ENCODE results near the gene LYZL1. TPM values are rescaled to one million over a fixed set of nuclear protein-coding genes. Genes with fewer than 3 reads are reported as not detected.

The LYZL1 gene
- total RNA-seq, 1 experiment from 2014 or later, result not detected

DNA sequence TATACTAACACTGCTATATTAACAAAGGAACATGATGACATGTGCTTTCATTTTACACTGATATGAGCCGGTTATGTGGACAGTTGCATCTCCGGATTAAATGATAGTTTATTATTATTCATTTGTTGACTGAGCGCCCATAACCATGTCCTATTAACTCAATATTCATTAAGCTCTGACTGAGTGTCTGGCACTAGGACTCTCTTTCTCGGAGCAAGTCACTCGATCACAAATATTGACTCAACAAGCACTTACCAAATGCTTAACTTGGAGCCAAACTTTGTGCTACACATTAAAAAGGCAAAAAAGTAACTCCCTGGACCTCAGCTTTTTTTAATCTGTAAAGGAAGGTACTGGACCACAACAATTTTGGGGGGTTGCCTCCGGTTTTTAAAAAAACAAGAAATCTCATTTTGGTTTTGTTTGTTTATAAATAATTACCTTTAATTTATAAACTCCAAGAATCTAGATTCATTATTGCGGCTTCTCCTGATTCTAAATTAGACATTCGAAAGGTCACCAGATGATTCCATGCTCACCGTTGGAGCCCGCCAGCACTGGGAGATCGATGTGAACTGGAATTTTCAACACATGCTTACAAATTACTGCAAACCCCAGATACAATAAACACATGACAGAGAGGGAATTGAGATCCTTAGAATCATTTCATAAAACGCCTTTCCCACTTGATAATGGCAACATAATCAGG, 8.9 kb upstream of the LYZL1 start:
- CTCF ChIA-PET, result no interaction called here
- Histone ChIP-seq H3K4me2 (no peak overlapping the region), H3K4me1 (replicated peaks; ENCODE audit: insufficient read depth) (no peaks in the 10 kb centered on the region), H3F3A (ENCODE audit: insufficient read depth, low read depth) (no peaks in the 10 kb centered on the region), H3K27me3 (ENCODE audit: insufficient read depth, low read depth) (peaks cover 7% of the 10 kb centered on the region; the same call in 1 of the 2 replicates), H3K36me3 (ENCODE audit: low read depth) (no peaks in the 10 kb centered on the region), H3K79me2 (ENCODE audit: low read depth) (no peaks in the 10 kb centered on the region), H4K20me1 (ENCODE audit: insufficient read depth) (no peaks in the 10 kb centered on the region), H2AFZ (no peak overlapping the region), H3K27ac (no peak overlapping the region), H3K4me3 (no peak overlapping the region), H3K9me3 (ENCODE audit: insufficient read depth, low read depth) (no peaks in the 10 kb centered on the region), H3K9me2 (ENCODE audit: insufficient read depth) (no peaks in the 10 kb centered on the region)
- no TSS peak for BruUV-seq (replicated peaks)
- intact Hi-C loops (cut with micrococcal nuclease; ENCODE audit: unreplicated experiment), result no loop called here
- POLR2A ChIA-PET (ENCODE audit: unreplicated experiment), result no interaction called here
- TF ChIP-seq EZH2 (IDR thresholded peaks at IDR 0.05; ENCODE audit: low read depth), result no peak
- TF ChIP-seq, protein P1, sequence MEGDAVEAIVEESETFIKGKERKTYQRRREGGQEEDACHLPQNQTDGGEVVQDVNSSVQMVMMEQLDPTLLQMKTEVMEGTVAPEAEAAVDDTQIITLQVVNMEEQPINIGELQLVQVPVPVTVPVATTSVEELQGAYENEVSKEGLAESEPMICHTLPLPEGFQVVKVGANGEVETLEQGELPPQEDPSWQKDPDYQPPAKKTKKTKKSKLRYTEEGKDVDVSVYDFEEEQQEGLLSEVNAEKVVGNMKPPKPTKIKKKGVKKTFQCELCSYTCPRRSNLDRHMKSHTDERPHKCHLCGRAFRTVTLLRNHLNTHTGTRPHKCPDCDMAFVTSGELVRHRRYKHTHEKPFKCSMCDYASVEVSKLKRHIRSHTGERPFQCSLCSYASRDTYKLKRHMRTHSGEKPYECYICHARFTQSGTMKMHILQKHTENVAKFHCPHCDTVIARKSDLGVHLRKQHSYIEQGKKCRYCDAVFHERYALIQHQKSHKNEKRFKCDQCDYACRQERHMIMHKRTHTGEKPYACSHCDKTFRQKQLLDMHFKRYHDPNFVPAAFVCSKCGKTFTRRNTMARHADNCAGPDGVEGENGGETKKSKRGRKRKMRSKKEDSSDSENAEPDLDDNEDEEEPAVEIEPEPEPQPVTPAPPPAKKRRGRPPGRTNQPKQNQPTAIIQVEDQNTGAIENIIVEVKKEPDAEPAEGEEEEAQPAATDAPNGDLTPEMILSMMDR (conservative IDR thresholded peaks at IDR 0.05), result no peak
- no peak for DNase-seq

DNA sequence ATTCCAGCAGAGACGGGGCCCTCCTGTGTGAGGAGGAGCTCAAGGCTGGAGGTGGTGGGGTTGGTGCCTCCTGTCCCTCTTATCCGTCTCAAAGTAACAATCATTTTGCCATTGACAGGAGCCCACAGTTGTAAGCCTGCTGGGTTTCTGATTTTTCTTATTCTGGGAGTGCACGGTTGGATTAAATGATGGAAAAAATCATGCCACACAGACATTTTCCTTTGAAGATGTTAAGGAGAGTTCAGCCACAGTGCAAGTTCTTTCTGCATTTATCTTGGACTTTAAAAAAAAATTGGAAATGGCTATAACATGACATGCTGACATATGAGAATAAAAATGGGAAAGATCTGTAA, 8.4 kb upstream of the LYZL1 start:
- H3K79me2 ChIP-seq (ENCODE audit: low read depth), result no peaks in the 10 kb centered on the region
- H4K20me1 ChIP-seq (ENCODE audit: insufficient read depth), result no peaks in the 10 kb centered on the region
- DNase-seq, result no peak
- intact Hi-C loops (cut with micrococcal nuclease; ENCODE audit: unreplicated experiment), result no loop called here
- no peaks in the 10 kb centered on the region for H3K9me3 ChIP-seq (ENCODE audit: insufficient read depth, low read depth)
- POLR2A ChIA-PET (ENCODE audit: unreplicated experiment), result no interaction called here
- H3K36me3 ChIP-seq (ENCODE audit: low read depth), result no peaks in the 10 kb centered on the region
- no peaks in the 10 kb centered on the region for H3F3A ChIP-seq (ENCODE audit: insufficient read depth, low read depth)
- H3K4me3 ChIP-seq, result no peak overlapping the region
- CTCF ChIA-PET, result no interaction called here
- no peak overlapping the region for H3K27ac ChIP-seq
- H3K4me2 ChIP-seq, result no peak overlapping the region
- H2AFZ ChIP-seq, result no peak overlapping the region
- peaks cover 7% of the 10 kb centered on the region; the same call in 1 of the 2 replicates for H3K27me3 ChIP-seq (ENCODE audit: insufficient read depth, low read depth)
- no TSS peak for BruUV-seq (replicated peaks)
- TF ChIP-seq, protein P1 (conservative IDR thresholded peaks at IDR 0.05), result no peak
- no peak for TF ChIP-seq EZH2 (IDR thresholded peaks at IDR 0.05; ENCODE audit: low read depth)
- no peaks in the 10 kb centered on the region for H3K4me1 ChIP-seq (replicated peaks; ENCODE audit: insufficient read depth)
- H3K9me2 ChIP-seq (ENCODE audit: insufficient read depth), result no peaks in the 10 kb centered on the region

DNA sequence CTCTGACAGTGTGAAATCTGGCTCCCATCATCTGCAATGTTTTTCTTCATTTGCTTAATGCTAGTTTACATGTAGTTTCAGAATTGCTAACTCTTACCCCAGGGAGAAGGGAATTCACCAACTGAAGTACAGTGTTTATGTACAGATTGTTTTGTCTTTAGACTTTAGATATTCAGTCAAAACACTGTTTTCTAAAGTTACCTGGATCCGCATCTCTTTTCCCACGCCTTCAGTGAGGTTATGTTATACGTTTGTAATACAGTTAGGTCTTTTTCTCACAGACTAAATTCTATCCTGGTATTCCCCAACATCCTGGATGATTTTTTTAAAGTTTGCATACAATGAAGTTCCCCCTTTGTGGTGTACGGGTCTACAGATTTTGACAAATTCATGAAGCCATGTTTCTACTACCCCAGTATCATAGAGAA, 3.2 kb upstream of the LYZL1 start:
- Histone ChIP-seq H4K20me1 (ENCODE audit: insufficient read depth) (no peaks in the 10 kb centered on the region), H3F3A (ENCODE audit: insufficient read depth, low read depth) (no peaks in the 10 kb centered on the region), H3K27me3 (ENCODE audit: insufficient read depth, low read depth) (peaks cover 3% of the 10 kb centered on the region; the same call in 1 of the 2 replicates), H3K4me2 (no peak overlapping the region), H3K9me2 (ENCODE audit: insufficient read depth) (no peaks in the 10 kb centered on the region), H2AFZ (no peak overlapping the region), H3K79me2 (ENCODE audit: low read depth) (no peaks in the 10 kb centered on the region), H3K36me3 (ENCODE audit: low read depth) (no peaks in the 10 kb centered on the region), H3K27ac (no peak overlapping the region), H3K4me3 (no peak overlapping the region), H3K4me1 (replicated peaks; ENCODE audit: insufficient read depth) (no peaks in the 10 kb centered on the region), H3K9me3 (ENCODE audit: insufficient read depth, low read depth) (no peaks in the 10 kb centered on the region)
- TF ChIP-seq EZH2 (IDR thresholded peaks at IDR 0.05; ENCODE audit: low read depth), result no peak
- TF ChIP-seq, protein P1 (conservative IDR thresholded peaks at IDR 0.05), result no peak
- intact Hi-C loops (cut with micrococcal nuclease; ENCODE audit: unreplicated experiment), result no loop called here
- no TSS peak for BruUV-seq (replicated peaks)
- ChIA-PET POLR2A (ENCODE audit: unreplicated experiment) (no interaction called here), CTCF (no interaction called here)
- no peak for DNase-seq
